ENCODE results near the gene ZXDA.
"Not testable (repeated sequence)": the region's sequence is repeated elsewhere in the genome, so short reads cannot be mapped to it uniquely, and the experiment has no call there.

Gene ZXDA

DNA sequence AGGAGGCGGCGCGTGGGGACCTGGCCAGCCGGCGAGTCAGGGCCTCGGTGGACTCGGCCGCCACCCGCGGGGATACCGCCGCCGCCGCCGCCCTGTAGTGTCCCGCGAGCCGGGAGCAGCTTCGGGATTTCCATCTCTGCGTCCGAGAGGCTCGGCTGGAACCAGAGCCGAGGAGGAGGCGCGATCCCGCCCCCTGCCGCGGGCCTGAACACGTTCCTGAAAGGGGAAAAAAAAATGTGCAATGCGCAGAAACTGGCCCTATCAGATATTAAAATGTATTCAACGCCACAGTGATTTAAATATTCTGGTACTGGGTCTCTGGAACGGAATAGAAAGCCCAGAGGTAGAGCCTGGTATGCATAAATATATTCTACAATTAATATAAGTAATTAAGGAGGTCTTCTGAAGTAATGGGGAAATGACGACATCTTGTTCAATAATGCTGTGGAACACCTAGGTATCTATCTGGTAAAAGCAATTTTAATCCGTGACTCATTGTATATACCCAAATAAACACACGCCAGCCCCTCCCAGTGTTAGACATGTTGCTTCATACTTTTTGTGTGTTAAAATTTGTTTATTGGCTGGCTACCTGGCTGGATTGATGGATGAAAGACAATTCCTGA lies at the start of gene ZXDA:
Gene ZXDA (minus strand): TSS at position 172 of the 626 bp plus-strand sequence. CDS start 38 bp downstream, at position 134.
- DNase-seq (ENCODE audit: extremely low read depth in 1 of 2, low read depth in 1 of 2) = not testable (repeated sequence)

GRCh38 chrX:57952320-57952678 lies 42.0 kb upstream of the ZXDA start:
- DNase-seq (ENCODE audit: extremely low read depth in 1 of 2, low read depth in 1 of 2) = no peak

DNA sequence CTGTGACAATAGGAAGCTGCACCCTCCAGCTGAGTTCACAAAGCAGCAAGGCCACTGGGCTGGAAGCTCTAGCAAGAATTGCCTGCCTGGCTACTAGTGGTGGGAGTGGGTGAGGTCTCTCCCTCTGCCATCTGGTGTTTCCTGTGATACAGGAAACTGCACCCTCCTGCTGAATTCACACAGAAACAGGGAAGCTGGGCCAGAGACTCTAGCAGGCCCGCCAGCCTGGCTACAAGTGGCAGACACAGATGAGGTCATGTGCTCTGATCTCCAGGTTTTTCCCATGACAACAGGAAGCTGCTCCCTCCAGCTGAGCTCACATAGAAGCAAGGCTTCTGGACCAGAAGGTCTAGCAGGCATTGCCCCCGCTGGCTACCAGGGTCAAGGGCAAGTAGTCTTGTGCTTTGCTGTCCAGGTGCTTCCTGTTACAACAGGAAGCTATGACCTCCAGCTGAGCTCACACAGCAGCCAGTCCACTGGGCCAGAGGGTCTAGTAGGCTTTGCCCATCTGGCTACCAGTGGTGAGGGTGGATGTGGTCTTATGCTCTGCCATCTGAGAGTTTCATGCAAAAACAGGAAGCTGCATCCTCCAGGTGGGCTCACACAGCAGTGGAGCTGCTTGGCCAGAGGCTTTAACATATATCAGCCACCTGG lies 41.5 kb upstream of the ZXDA start:
- DNase-seq (ENCODE audit: extremely low read depth in 1 of 2, low read depth in 1 of 2) = no peak

GRCh38 chrX:57933321-57933720 lies 23.1 kb upstream of the ZXDA start:
- no peak for DNase-seq (ENCODE audit: extremely low read depth in 1 of 2, low read depth in 1 of 2)

GRCh38 chrX:57932266-57932665 lies 22.0 kb upstream of the ZXDA start:
- no peak for DNase-seq (ENCODE audit: extremely low read depth in 1 of 2, low read depth in 1 of 2)

- DNase-seq (ENCODE audit: extremely low read depth in 1 of 2, low read depth in 1 of 2) = no peak
Measured at GRCh38 chrX:57930051-57930450, 19.8 kb upstream of the ZXDA start.

DNA sequence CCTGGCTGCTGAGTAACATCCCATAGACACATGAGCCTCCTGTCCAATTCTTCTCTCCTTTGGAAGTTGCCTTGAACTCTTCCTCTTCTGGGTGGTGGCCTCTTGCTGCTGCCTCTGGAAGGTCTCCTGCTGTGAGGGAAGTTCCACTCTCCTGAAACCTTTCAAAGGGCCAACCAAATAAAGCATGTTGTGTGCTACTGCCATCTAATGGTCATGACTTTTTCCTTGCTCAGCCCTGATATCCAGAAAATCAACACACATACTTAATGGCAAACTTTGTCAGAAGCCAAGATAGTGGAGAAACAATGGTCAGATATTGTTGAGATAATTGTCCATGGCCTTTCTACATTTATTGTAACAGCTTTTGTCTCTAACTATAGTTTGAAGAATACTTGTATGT lies 19.1 kb upstream of the ZXDA start:
- no peak for DNase-seq (ENCODE audit: extremely low read depth in 1 of 2, low read depth in 1 of 2)

- DNase-seq (ENCODE audit: extremely low read depth in 1 of 2, low read depth in 1 of 2) = no peak
Measured at GRCh38 chrX:57925806-57926205, 15.5 kb upstream of the ZXDA start.

DNA sequence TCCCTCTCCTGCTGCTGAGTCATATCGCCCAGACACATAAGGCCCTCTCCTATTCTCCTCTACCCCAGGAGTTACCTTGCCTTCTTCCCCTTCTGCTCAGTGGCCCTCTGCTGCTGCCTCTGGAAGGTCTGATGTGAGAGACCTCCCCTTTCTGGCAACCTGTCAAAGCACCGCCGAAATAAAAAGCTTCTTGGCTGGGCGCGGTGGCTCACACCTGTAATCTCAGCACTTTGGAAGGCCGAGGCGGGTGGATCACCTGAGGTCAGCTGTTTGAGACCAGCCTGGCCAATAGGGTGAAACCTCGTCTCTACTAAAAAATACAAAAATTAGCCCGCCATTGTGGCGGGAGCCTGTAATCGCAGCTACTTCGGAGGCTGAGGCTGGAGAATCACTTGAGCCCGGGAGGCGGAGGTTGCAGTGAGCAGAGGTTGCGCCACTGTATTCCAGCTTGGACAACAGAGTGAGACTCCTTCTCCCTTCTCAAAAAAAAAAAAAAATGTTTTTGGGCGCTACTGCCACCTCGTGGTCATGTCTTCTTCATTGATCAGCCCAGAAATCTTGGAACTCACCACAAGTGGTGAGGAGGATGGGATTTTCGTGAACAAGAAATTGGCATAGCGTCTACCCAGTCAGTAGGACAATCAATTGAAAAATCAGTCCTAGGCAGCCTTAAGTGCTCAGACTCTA lies 8.6 kb upstream of the ZXDA start:
- DNase-seq (ENCODE audit: extremely low read depth in 1 of 2, low read depth in 1 of 2) = no peak

GRCh38 chrX:57915680-57916079 lies 5.4 kb upstream of the ZXDA start:
- no peak for DNase-seq (ENCODE audit: extremely low read depth in 1 of 2, low read depth in 1 of 2)

DNA sequence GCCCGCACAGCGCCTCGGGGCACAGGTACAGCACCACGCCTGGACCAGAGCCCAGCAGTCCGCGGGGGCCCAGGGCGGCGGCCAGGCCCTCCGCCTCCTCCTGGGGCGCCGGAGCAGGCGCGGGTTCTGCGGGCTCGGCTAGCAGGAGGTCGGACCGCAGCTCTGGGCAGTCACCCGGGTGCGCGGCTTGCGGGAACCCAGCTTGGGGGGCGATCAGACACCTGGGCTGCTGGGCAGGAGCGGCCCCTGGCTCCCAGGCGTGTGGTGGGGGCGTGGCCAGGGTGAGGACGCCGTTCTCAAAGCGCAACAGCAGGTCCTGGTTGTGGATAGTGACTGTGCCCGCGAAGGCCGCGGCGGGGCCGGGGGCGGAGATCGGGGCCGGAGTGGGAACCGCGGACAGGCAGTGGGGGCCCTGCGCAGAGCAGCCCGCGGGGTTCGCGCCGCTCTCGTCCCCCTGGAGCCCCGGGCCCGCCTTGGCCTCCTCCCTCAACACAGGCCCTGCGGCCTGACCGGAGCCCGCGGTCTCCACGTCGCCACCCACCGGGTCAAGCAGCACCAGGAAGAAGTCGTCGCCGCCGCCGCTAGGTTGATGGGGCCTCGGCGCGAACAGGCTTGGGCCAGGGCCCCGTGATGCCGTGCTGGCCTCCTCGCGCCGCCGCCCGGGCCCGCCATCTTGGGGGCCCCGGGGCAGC lies 517 bp downstream of the ZXDA start:
- DNase-seq (ENCODE audit: extremely low read depth in 1 of 2, low read depth in 1 of 2) = not testable (repeated sequence)

GRCh38 chrX:57908972-57909594 lies 1.2 kb downstream of the ZXDA start:
- DNase-seq (ENCODE audit: extremely low read depth in 1 of 2, low read depth in 1 of 2) = not testable (repeated sequence)

DNA sequence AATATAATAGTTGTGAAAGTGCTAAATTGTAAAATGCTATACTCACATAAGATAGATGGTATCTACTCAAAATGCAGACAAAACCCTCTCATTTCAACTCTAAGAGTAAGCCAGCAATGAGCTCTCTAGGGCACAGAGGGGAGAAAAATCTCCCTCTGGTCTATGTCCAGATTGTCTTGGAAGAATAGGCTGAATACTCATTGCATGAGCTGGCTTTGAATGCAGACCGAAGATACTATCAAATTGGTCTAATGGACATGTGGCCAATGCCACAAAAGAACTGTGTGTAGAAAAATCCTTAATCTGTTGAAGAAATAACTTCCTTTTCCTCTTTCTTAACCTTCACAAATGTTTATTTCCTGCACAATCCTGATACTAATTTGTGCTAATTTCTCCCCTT lies 3.5 kb downstream of the ZXDA start:
- DNase-seq (ENCODE audit: extremely low read depth in 1 of 2, low read depth in 1 of 2) = no peak

GRCh38 chrX:57905141-57905540 lies 5.1 kb downstream of the ZXDA start:
- DNase-seq (ENCODE audit: extremely low read depth in 1 of 2, low read depth in 1 of 2) = no peak

DNA sequence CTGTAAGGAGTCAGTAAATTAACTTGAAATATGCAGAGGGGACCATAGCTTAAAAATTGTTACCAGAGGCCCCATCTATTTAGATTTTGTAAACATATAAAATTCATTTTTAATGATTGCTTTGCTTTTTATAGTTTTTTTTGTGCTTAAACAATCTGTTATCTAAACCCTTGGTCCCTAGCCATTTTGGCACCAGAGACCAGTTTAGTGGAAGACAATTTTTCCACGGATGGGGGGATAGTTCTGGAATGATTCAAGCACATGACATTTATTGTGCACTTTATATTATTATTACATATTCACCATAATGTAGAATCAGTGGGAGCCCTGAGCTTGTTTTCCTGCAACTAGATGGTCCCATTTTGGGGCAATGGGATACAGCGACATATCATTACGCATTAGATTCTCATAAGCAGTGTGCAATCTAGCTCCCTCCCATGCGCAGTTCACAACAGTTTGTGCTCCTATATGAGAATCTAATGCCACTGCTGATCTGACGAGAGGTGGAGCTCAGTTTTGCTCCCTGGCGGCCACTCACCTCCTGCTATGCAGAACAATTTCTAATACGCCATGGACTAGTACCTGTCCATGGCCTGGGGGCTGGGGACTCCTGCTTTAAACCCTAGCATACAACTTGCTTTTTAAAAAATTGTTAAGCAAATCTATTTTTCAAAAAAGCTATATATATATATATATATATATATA lies 5.9 kb downstream of the ZXDA start:
- no peak for DNase-seq (ENCODE audit: extremely low read depth in 1 of 2, low read depth in 1 of 2)

DNA sequence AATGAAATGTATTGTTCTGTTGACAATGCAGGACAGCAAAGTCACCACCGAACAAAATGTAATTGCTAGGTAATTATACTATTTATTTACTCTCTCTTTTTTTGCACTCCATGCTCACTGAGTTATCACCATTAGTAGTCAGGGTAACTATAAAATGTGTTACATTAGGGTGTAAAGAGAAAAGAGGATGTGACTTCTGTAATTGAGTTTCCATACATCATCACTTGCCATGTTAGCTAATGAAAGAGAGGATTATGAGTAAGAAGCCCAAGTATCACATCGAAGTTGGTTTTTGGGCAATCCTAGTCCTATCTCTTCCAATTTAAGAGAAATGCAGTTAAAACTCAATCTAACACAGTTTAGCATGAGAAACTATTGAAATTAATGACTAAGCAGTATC lies 7.6 kb downstream of the ZXDA start:
- no peak for DNase-seq (ENCODE audit: extremely low read depth in 1 of 2, low read depth in 1 of 2)

DNA sequence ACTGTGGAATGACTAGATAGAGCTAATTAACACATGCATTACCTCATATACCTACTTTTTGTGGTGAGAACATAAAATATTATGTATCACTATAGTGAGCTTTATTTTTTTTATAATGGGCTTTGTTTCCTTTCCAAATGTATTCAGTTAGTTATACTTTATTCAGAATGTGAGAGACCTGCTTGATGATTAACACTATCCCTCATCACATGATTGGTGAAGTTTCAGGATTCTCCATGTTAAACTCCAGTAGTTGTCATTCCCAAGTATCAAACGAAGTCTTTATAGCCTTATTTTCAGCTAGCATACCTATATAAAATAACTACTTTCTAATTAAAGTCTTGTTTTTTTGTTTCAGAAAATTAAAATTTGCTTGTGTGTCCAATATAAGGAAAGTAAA lies 8.8 kb downstream of the ZXDA start:
- DNase-seq (ENCODE audit: extremely low read depth in 1 of 2, low read depth in 1 of 2) = no peak

DNA sequence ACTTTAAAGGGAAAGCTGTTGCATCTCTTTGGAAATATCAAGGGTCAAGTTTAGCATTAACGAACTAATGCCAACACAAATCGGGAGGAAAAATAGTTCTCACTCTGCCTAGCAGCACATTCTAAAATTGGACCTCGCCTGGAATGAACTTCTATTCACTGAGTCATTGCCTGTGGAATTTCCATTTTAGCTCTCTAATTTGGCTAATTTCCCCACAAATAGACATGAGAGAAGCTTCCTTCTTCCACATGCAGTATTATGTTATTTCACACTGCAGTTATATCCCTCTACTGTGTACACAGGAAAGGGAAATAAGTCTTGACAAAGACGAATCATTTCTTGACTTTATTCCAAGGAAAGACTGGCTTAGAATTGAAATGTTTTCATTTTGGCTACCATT lies 9.3 kb downstream of the ZXDA start:
- DNase-seq (ENCODE audit: extremely low read depth in 1 of 2, low read depth in 1 of 2) = no peak

DNA sequence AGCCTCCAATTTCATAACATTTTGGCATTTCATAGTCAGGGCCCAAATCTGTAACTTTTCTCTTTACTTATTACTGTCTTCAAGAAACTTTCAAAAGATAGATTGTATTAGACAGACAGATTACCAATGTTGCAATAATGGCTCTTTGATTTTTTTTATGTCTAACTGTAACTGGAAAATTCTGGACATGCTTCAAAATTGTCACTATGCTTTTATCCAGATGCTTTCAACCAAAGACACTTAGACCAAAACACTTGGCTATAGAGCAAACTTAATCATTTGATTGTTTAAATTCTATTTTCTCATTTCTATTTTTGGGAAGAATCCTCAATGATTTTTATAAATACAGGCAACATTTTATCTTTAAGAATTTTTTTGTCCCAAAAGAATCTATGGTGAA lies 10.4 kb downstream of the ZXDA start:
- DNase-seq (ENCODE audit: extremely low read depth in 1 of 2, low read depth in 1 of 2) = no peak

DNA sequence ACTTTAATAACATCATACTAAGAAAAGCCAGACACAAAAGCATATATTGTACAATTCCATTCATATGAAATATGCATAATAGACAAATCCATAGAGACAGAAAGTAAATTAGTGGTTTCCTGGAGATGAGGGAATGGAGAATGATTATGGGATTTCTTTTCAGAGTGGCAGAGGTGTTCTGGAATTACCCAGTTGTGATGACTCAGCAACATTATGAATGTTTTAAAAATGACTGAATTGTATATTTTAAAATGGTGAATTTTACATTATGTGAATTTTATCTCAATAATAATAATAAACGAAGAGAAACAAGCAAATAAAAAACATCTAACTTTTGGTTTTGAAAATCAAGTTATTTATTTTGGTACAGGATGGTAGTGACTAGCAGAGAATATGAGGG lies 11.2 kb downstream of the ZXDA start:
- no peak for DNase-seq (ENCODE audit: extremely low read depth in 1 of 2, low read depth in 1 of 2)

DNA sequence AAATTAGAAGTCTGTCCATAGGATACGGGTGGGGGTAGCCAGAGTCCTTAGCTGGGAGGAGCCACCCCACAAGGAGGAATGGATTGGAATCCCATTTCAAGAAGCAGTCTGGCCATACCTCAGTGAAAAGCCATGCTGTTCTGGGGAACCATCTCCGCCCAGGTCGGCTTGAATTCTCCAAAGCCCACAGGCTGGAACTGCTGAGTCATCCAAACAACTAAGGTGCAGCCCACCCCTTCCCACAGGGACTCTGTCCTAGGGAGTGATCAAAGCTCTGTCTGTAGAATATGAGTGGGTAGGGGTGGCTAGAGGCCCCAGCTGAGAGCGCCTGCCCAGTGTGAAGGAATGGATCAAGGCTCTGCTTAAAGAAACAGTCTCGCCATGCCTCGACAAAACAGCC lies 38.8 kb downstream of the ZXDA start:
- DNase-seq (ENCODE audit: extremely low read depth in 1 of 2, low read depth in 1 of 2) = no peak
